ENCODE data around the gene SNRPA.
"Not testable (repeated sequence)": the region's sequence is repeated elsewhere in the genome, so short reads cannot be mapped to it uniquely, and the experiment has no call there.

SNRPA gene

DNA sequence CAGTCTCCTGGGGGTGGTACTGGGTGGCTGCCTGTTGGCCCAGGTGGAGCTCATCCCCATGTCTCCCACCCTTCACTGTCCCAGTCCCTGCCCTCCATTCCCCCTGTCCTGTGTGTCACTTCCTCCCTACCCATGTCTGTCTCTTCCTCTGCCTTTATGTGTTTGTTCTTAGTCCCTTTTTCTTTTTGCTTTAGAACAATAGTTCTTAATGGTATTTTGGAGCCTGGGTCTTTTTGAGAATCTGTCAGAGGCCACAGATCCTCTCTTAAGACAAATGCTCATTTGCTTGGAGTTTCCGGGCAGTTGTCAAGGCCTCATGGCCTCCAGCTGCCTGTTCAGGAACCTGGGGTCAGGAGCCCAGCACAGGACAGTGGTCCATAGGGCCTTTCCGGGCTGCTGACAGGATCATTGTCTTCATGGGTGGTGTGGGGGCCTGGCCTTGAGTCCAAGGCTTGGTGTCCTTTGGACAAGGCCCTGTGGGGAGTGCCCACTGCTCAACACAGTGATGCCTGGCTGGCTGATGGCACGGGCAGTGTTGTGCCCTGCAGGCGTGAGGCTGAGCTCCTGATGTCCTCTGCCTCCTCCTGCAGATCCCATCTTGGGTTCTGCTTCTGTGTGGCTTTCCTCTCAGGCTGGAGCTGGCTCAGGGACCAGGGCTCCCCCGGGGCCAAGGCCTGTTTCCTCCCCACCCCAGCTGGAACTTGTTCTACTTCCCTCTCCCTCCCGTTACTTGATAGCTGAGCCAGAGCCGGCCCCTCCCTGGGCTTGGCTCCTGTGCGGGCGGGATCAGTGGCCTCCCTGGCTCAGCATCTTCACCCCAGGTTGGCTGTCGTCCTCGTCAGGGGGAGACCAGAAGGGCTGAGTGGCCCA lies 51.5 kb downstream of the SNRPA start:
- DNase-seq (ENCODE audit: low read depth): no peak

DNA sequence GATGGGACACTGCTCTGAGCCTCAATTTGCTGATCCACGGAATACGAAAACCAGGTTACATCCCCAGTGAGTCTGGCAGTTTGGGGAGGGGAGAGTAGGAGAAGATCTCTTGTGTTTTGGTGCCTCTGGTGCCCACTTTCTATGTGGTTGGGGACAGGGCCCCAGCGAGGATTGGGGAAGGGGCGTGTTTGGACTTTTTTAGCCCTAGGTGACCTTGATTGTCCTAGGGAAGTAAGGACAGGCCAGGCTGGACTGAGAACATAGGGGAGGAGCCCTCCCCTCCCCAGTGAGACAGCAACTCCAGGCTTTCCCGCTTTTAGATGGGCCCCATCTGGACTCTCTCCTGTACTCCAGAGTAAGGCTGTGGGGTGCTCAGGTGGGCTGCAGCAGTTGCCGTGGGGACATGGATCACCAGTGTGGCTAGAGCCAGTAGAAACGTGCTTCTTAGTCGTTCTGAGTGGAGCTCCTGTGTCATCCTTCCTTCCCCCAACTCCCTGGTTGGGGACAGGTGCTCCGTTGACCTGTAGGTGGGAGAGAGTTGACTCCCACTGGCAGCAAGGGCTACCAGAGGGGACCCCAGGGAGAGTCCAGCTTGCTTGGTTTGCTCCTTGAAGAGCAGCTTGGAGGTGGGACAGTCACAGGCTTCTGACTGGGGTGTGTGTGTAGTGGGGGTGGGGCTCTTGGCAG lies 52.3 kb downstream of the SNRPA start:
- no peak for DNase-seq (ENCODE audit: low read depth)

DNA sequence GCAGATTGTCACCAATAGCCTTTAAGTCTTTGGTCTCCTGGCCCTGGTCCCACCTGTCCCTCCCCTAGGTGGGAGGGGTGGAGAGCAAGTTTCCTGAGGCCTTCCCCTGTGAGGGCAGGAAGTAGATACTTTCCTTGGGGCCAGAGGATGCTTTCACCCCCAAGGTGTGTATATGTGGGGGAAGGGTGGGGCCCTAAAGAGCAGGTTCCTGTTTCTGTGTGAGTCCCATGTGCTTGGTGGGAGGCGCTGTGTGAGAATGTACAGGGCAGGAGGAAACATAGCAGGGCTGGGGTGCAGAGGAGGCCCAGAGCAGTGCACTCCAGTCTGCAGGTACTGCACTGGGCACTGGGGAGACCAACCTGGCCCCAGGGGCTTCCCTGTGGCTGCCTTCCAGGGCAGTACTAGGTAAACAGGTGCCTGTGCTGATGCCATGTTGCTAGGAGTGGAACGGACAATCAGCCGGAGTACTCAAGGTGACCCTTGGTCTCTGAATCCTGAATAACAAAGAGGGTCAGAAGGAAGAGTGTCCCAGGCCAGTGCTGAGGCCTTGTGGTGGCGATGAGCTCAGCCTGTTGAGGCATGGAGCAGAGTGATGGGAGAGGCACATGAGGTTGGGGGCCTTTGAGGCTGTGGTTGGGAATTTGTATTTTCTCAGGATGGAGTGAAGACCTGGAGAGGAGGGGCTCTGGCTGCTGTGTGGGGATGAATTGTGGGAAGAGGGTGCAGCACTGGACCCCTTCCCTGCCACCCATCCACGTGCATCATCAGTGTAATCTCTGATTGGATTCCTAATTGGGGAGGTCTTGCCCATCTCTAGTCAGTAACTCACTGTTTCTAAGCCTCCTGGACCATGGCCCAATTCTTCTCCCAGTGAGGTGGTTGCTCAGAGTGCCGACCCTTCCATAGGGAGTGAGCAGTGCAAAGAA lies 53.1 kb downstream of the SNRPA start:
- no peak for DNase-seq (ENCODE audit: low read depth)

DNA sequence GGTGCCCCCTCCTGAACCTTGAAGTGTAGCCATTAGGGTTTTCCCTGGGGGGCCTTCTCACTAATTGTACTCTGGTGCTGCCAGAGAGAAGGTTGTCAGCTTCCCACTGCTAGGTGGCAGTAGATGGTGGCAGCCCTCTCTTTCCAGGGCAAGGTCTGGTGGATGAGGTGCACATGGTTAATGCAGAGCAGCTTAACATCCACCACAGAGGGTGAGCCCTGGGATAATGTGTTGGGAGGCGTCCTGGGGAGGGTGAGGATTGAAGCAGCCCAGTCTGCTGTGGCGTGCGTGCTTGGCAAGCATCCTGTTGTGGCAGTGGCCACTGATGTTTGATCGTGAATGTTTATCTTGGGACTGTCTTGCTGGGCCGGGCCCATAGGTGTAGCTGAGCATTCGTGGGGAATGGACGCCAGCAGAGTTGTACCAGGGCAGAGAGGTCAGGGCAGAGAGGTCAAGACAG lies 53.8 kb downstream of the SNRPA start:
- DNase-seq (ENCODE audit: low read depth): no peak

DNA sequence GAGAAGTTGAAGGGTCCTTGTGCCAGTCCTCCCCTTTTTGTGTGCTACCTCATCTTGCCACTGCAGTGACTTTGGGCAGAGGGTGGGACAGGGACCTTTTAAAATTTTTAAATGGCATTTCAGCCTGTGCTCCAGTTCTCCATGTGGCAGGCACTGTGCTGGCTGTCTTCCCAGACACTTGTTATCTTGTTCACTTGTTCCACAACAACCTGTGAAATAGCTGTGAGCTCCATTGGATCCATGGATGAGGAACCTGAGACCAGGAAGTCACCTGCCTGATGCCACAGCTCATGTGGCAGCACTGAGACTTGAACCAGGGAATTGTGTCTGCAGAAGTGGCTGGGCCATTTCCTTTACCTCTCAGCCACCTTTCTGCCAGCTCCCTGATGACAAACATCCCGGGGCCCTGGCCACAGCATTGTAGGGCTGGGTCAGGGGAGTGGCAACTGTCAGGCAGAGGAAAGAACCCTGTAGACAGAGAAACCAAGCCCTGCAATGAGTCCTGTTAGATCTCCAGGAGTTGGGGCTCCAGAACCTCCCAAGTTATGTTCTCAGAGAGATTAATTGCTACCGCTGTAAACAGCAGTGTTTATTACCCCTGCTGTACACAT lies 54.4 kb downstream of the SNRPA start:
- DNase-seq (ENCODE audit: low read depth): no peak

DNA sequence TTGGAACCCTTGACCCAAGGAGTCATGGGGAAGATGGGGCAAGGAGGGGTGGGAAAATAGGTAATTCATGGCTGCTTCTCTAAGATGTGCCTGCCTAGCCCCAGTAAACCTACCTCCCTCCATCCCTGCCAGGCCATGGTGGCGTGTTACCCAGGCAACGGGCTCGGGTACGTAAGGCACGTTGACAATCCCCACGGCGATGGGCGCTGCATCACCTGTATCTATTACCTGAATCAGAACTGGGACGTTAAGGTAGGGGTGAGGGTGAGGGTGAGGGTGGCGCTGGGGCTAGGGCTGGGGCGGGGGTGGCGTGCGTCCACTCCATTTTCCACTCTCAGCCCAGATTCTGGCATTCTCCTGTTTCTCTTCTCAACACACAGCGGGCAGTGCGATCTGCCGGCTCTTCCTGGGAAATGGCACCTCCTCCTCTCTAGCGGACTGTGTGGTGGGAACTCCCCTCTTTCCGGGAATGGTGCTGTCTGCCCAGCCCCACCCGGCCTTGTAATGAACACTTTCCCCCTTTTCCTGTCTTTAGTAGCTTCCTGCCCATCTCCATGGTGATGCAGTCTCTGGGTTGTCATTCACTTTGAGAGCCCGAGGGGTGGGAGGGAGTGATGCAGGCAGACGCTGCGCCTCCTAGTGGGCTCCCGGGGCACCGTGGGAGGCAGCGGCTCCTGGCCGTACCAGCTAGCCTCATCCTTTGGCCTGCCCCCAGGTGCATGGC lies 55.6 kb downstream of the SNRPA start:
- no peak for DNase-seq (ENCODE audit: low read depth)

DNA sequence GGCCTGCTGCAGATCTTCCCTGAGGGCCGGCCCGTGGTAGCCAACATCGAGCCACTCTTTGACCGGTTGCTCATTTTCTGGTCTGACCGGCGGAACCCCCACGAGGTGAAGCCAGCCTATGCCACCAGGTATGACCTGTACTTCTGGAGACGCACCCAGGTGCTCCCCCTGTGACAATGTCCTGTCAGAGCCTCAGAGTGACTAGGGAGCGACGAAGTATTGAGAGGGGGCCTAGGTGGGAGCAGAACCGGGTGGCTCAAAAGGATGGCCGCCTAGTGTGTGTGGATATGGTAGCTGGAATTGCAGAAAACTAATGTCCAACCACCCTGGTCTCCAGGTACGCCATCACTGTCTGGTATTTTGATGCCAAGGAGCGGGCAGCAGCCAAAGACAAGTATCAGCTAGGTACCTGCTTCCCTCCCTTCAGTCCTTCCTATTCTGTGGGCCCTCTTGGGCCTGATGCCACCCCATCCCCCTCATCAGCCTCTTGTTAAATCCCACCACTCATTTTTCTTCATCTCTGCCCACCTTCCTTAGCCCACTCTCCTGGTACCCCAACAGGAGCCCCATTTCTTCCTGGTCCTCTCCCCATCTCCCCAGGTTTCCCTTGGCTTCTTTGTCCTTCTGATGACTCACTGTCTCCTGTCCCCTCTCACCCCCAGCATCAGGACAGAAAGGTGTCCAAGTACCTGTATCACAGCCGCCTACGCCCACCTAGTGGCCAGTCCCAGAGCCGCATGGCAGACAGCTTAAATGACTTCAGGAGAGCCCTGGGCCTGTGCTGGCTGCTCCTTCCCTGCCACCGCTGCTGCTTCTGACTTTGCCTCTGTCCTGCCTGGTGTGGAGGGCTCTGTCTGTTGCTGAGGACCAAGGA lies 56.4 kb downstream of the SNRPA start:
- DNase-seq (ENCODE audit: low read depth): no peak

DNA sequence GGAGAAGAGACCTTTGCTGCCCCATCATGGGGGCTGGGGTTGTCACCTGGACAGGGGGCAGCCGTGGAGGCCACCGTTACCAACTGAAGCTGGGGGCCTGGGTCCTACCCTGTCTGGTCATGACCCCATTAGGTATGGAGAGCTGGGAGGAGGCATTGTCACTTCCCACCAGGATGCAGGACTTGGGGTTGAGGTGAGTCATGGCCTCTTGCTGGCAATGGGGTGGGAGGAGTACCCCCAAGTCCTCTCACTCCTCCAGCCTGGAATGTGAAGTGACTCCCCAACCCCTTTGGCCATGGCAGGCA lies 57.0 kb downstream of the SNRPA start:
- DNase-seq (ENCODE audit: low read depth): no peak

DNA sequence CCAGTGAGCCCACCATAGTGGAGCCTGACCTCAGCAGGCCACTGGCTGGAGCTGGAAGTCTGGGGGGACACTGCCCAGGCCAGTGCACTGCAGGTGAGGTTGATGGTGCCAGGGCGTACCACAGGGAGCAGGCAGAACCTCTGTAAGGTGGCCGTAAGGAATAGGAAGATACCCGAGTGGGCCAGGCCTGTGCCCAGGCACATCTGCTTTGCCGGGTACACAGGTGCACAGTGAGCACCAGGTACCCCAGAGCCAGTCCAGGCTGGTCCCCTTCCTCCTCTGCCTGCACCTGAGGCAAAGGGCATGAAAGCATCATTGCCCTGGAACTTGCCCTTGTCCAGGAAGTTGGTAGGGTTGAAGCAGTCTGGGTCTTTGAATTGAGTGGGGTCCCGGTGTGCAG lies 57.5 kb downstream of the SNRPA start:
- DNase-seq (ENCODE audit: low read depth): no peak

DNA sequence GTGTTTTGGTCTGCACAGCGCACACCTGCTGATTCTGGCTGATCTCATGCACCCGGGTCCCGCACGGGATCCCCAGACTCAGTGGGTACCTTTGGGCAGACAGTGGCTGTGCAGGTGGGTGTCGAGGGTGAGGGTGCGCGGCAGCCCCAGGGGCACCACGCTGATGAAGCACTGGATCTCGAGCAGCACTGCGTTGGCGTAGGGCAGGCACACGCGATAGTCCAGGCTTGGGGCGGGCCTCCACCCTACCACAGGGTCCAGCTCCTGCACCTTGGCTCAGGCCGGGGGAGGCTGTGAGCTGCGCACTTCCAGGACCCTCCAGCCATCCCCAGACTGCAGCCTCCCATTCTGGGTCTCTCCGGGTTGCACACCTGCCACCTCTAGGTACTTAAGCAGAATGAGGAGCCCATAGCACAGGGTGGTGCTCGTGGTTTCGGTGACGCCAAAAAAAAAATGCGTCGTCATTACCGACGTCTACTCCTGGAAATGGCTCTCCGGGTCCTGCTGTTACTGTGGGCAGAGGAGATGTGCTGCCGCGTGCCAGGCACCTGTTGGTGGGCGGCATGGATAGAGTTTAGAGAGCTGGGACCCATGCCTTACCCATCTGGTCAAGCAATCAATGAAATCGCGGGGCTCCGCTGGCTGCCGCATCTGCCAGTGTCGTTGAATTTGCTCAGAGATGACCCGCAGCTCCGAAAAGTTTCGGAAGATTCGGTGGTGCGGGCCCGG lies 58.5 kb downstream of the SNRPA start:
- no peak for DNase-seq (ENCODE audit: low read depth)

DNA sequence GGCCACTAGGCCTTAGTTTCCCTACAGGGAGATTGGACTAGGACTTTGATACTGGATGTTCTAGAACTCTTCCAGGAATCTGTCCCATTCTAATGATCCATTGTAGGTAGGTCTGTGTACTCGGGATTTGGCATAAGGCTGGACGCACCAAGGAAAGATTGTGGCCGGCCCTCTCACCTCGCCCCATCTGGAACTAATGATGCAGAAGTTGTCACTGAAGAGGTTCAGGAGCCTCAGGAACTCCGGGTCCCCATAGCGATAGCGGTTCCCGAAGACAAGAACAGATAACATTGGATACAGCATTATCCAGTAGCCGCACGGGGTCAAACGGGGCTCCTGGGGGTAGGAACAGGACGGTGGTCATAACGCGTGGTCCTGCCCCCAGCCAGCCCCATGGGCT lies 59.2 kb downstream of the SNRPA start:
- no peak for DNase-seq (ENCODE audit: low read depth)

DNA sequence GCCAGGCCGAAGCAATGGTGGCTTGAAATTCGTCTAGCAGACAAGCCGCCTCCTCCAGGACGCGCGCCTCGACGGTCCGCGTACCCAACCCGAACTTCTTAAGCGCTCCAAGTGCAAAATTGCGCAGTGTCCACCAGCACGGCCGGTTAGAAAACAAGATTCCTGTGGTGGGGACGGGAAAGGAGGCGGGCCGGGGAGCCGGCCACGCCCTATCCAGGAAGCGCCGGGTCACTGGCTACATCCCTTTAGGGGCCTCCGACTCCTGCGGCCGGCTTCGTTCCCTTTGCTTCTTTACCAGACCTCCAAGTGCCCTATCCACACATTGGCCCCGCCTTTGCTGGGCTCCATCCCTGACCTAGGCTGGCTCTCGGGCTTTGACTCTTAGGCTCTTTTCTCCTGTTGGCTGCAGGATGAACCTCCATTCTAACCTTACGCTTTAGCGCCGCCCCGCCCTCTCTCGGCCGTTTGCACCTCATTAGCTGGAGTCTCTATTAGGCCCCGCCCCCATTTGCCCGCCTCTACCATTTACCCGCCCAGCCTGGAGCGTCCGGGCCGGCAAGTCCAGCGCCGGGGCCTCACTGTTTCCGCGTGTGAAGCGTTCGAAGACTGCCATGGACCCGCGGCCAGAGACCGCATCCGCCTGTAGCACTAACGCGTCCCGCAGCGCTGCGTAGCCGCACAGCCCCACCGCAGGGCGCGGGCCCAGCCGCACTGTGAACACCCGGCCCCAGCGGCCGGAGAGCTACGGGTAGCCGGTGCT lies 59.8 kb downstream of the SNRPA start:
- not testable (repeated sequence) for DNase-seq (ENCODE audit: low read depth)

DNA sequence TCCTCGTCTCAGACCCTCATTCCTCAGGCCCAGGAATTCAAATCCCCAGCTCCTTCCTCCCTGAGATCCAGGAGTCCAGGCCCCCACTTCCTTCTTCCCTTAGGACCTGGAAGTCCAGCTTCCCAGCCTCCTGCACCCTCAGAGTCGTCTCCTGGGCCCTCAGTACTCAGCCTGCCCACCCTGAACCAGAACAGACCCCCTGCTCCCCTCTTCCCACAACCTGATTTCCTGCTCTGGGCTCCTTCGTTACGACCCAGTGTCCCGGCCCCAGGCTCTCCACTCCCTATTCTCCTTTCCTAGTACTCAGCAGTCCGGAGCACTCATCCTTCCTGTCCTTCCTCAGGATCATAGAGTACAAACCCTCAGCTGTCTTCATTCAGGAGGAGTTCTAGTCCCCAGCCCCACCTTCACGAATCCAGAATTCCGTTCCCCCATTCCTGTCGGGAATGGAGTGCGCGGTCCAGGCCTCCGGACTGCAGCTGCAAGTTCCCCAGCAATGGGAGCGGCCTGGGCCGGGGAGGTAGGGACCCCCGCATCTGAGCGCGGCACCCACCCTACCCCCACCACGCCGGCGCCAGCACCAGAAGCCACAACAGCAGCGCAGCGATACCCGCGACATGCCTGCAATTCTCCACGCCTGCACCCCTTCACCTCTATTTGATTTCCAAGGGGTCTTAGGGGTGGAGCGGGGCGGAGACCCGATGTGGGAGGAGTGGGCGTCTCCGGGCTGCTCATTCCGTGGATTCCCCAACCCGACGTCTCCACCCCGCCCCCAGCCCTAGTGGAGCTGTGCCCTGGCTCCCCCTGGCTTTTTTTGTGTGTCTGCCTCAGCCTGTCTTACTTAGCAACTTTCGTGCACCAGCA lies 60.7 kb downstream of the SNRPA start:
- no peak for DNase-seq (ENCODE audit: low read depth)

DNA sequence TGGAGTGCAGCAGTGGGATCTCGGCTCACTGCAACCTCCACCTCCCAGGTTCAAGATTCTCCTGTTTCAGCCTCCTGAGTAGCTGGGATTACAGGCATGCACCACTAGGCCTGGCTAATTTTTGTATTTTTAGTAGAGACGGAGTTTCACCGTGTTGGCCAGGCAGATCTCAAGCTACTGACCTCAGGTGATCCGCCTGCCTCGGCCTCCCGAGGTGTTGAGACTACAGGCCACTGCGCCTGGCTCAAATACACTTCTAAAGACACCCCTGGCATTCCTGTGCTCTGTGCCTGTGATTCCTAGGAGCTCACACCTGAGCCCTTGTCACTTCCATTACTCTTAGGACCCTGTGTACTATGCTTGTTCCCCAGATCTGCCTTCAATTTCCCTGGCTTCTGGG lies 61.6 kb downstream of the SNRPA start:
- DNase-seq (ENCODE audit: low read depth): not testable (repeated sequence)

DNA sequence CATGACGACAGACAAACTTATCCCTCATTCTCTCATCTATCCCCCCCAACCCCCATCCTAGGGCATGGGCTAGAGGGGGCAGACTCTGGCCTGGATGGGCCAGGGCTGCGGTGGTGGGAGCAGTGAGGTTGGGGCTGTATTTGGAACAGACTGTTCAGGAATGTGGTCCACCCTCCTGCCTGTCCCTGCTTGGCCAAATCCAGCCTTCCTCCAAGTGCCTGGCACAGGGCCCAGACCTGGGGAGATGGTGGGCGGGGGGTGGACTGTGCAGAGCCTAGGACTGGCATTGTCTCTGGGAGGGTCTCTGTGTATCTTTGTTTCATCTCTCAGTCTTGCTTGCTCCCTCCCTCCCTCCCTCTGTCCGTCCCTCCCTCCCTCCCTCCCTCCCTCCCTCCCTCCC lies 62.2 kb downstream of the SNRPA start:
- no peak for DNase-seq (ENCODE audit: low read depth)
